ENCODE results near the gene GALNTL6. TPM values are rescaled to one million over a fixed set of nuclear protein-coding genes. Genes with fewer than 3 reads are reported as not detected.

GALNTL6 gene
- total RNA-seq, 1 donor from 2014 or later = not detected

DNA sequence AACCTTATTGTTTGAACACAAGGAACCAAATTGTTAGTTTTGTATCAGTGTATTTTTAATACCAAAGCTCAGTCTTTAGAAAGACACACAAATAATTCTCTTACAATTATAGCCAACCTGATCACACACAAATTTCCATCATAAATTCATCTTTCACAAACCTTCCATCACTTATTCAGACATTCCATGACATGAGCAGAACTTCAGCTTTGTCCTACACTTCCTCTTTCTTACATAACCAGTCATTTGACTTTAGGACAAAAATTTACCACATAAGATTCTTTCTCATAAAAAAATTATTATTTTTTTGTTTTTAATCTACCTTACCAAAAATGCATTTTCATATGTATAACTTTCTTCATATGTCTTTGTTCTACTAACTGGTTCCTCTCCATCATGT, 312.2 kb downstream of the GALNTL6 start:
- no peak for DNase-seq

DNA sequence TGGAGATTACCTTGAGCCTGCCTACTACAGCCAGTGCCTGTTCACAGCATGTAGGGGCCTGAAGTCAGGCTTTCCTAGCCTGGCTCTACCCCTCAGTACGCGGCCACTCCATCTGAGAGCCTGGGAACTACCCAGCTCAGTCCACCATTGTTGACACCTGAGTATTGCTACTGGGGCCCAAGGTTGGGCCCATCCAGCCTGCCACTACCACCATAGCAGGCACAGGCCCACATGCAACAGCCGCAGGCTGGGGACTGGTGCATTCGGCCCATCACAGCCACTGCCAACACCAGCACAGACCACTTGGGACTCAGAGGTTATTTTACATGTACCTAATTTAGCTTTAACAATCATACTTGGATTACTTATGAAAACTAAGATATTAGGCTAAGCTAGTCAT, 314.0 kb downstream of the GALNTL6 start:
- DNase-seq = no peak

DNA sequence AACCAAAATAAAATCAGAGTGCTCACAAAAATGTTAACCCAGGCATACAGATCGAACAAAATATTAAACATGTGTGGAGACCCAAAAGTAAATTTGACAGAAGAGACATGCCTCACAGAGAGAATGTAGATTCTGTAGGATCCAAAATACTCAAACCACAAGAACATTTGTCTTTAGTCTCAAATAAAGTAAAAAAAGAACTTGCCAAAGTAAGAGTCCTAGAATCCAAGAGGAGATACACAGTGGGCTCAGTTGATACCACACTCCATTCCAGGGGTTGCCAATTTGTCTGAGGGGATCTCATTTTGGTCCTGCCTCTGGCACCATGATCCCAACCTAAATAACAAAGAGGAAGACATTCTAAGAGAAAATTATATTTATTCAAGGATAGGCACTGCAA, 316.4 kb downstream of the GALNTL6 start:
- DNase-seq = no peak

DNA sequence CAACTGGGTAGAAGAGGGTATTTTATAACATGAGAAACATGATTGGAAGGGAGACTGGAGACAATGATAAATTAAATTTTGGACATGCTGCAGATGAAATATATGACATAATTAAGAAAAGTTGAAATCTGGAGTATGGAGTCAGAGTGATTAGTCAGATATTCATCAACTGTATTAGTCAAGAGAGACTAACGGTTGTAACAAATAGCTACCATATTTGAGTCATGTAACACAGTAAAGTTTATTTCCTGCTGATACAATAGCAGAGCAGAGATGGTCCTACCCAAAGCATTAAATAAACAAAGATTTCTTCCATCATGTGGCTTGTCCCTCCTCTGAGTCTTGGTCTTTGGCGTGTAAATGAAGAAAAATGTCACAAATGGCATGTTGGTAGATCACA, 321.3 kb downstream of the GALNTL6 start:
- no peak for DNase-seq

DNA sequence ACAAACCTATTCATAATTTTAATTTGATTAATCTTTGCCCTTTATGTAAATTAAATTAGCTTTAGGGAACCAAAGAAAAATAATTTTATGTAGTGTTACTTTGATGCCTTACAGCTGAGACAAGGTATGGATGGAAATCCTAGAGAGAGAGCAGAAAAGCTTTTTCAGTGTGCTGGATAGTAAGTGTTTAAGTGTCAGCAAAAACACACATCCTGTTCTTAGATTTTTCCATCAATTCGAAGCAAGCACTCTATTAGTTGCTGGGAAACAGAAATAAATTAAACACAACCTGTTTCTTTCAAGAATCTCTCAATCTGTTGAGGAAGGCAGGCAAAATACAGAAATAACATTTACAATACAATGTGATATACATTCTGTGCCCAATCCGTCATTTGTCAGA, 327.8 kb downstream of the GALNTL6 start:
- no peak for DNase-seq

DNA sequence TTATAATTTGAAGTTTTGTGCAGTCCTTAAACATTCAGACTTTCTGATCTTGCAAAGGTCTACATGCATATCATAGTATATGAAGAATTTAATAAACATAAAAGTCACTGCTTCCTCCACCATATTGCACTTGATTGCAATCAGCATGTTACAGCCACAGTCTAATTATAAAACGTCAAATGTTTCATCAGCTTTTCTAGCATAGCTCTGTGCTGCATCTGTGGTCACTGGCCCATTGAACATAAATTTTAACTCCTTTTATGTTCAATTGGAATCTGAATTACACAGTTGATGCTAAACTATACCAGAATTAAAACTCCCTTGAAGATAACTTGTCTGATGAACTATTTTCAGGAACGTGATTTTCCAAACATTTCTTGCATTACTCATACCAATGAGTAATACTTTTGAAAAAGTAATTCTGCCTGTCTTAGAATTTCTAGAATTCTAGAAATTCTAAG, 329.1 kb downstream of the GALNTL6 start:
- DNase-seq = no peak

DNA sequence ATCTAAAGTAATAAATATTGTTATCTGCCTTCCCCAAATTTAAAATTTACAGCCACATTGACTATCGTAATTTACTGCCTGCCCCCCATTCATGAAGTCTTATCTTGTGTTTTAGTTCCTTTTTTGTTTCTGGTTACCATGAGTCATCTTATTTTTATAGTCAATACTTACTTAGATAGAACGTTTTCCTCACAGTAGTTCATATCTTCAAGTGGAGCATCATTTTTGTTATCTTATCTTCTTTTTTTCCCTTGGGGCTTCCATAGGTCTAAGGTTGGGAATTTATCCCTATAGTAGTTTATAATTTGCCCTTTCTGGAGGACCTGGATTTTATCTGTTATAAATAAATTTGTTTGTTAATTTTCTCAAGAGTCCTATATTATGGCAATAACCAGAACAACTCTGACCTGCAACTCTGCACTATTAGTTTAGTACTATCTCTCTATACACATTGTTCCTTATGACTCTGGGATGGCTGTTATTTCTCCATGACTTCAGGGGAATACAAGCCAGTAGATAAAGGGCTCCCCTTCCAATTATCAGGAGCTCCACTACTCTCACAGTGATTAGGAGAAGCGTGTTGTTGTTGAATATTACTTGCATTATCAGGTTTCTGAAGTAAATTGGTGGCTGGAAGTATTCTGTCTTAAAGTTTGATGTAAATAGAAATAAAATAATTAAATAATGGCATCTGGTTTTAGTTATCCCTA, 330.6 kb downstream of the GALNTL6 start:
- DNase-seq = no peak

DNA sequence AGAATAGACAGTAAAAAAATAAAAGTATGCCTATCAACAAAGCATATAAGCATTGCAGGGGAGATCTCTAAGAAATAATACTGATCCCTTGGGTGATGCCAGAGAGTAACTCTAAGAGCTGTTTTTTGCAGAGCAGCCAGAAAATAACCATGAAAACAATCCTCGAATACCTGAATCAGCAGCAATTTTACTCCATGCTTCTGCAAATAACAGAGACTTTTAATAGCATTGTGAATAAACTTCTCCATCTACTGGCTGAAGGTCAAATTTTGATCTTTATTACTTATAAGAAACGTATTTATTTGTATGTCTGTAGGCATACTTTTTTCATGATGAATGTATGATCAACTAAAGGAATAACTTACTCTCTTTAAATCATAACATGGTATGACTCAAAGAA, 334.5 kb downstream of the GALNTL6 start:
- DNase-seq = no peak

DNA sequence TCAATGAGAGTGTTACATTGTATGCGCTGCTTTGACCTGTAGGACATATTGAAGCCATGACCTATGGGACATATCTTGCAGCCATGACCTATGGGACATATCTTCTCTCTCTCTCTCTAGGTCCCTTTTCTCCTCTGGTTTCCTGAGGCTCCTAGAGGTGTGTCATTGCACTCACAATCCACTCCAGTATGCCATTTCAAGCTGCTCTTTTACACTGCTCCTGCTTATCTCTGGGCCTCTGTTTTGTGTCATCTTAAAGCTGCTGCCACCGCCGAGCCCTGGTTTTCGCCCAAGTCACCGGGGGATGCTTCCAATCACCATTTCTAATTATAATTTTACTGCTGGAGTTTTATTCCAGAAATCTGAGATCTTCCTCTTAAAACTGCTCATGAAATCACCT, 336.1 kb downstream of the GALNTL6 start:
- no peak for DNase-seq

DNA sequence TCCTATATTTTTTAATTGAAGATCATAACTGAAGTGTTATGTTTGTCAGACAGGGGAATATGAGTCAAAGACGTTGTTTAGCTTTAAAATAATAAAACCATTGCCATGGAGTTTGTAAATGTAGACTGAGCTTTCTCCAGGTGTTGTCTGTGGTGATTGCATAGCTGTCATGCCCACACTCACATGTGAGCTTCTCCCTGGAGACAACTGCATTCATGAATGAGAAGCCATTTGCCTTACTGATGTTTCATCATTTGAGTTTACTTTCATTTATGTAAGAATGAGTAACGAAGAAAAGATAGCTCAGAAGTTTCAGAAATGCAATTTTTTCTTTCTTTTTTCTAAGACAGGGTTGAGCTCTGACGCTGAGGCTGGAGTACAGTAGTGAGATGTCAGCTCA, 339.1 kb downstream of the GALNTL6 start:
- DNase-seq = no peak

DNA sequence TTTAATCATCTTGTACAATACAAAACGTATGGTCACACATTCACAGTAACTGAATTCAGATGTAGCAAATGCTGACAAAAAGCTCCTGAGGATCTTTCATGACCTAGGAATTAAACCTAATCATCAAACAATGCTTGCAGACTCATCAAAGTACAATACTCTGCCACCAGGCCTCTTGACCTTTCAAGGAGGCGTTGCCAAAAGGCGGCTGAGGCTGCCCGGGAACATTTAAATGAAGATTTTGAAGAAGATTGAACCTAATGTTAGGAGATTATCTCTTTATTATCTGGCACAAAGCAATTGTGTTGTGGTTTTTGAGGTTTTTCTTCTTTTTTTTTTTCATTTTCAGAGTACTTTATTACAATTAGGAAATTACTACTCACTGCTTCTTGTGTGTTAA, 340.5 kb downstream of the GALNTL6 start:
- no peak for DNase-seq

DNA sequence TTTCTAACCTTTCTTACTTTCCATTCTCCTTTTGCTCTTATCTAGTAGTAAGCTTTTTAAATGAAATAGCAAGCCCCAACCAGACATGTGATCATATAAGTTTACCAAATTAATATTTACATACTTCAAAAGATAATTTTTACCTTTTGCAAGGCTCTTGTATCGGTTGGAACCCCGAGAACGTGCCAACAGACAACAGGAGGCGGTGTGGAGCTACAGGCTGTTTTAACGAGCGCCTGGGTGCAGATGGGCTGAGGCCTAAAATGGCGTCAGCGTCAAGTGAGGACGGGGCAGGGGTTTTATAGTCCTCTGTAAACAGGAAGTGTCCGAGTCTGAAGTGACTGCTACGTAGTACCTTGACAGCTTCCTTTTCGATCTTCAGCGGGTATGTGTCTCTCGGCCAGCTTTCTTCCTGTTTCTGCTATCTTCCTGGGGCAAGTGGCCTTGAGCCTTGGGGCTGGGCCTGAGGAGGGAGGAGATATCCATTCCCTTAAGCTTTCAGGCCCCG, 342.7 kb downstream of the GALNTL6 start:
- no peak for DNase-seq

DNA sequence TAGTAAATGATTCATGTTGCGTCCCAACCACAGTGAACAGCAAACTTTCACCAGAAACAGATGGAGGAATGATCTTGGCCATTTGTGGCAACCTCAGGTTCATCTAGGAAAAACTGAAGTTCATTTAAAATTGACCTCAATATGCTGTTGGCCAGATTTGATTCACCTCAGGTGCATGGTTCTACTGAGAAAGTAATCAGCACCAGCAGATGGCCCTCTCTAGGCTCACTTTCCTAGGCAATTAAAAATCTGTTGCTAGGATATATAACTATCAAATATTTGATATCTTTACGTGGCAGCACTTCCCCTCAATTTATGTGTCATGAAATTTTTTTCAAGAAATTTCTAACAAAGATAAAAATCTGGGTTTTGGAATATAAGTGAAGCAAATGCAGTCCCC, 344.7 kb downstream of the GALNTL6 start:
- no peak for DNase-seq

DNA sequence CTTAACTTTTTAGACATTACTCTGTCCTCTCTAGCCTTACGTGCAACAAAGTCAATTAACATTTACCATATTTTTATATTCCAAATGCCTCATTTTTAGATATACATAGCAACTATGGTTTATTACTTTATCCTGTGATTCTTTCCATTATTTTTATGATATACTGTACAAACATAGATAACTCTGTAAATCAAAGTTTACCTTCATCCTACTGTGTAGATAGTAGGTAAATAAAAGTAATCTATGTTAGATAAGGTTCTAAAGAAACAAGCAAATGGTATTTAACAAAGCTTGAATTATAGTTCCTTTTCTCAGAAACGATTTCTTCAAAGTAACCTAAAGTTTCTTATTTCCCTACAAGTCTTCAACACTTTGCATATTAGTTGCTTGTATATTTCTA, 350.0 kb downstream of the GALNTL6 start:
- DNase-seq = no peak

DNA sequence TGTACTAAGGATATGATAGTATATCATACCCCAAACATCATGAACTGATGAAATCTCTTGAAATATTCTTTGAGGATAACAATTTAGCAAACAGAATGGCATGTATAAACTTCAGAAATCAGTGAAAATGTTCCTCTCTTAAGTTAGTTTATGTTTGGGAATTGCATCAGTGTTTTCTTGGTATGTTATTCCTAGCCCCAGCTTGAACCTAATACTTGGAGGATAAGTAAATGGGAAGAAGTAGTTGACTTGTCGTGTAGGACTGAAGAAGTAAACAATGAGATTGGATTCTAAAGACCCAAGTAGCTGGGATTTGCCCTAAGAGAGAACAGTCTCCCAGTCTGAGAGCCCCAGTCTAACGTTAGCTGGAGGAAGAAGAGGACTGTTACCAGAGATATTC, 355.7 kb downstream of the GALNTL6 start:
- no peak for DNase-seq

DNA sequence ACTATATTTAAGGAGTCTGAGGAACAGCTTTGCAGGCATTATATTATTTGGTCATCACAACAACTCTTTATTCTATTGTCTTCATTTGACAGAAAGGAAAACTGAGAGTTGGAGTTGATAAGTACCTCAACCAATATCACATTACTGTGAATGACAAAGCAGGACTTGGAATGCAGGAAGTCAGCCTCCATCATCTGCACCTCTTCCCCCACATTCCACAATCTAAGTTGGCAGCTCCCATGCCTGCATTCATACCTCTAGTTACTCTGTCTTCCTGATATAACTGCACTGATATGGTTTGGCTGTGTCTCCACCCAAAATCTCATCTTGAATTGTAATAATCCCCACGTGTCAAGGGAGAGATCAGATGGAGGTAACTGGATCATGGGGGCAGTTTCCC, 356.7 kb downstream of the GALNTL6 start:
- no peak for DNase-seq

DNA sequence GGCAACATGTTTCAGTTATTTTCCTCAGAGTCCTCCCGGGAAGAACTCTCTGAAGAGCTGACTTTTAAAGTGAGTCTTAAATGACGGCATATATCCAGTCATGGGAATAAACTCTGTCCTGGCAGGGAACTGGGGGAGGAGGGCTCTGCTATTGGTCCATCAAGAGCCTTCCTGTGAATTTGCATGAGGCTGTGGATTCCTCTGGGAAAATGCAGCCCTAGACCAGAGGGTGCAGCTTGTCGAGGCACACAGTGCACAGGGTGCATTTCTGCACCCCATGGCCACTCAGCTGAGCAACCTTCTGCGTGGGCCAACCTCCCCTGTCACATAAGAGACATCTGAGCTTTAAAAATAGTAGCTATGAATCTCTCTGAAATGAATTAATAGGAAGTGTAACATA, 360.0 kb downstream of the GALNTL6 start:
- no peak for DNase-seq

DNA sequence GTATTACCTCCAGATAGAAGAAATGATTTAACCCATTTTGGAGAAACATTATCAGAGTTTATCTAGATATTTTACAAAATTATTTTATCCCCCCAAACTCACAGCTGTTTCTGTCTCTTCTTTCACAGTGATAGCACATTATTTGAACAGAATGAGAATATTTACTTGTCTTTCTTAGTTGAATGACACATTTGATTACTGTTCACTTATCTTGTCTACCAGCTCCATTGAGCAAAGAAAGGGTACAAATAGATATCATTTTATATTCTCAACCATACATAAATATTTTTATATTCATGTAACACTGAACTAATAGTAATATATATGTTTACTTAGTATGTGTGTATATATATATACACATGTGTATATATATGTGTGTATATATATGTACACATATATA, 364.2 kb downstream of the GALNTL6 start:
- no peak for DNase-seq

DNA sequence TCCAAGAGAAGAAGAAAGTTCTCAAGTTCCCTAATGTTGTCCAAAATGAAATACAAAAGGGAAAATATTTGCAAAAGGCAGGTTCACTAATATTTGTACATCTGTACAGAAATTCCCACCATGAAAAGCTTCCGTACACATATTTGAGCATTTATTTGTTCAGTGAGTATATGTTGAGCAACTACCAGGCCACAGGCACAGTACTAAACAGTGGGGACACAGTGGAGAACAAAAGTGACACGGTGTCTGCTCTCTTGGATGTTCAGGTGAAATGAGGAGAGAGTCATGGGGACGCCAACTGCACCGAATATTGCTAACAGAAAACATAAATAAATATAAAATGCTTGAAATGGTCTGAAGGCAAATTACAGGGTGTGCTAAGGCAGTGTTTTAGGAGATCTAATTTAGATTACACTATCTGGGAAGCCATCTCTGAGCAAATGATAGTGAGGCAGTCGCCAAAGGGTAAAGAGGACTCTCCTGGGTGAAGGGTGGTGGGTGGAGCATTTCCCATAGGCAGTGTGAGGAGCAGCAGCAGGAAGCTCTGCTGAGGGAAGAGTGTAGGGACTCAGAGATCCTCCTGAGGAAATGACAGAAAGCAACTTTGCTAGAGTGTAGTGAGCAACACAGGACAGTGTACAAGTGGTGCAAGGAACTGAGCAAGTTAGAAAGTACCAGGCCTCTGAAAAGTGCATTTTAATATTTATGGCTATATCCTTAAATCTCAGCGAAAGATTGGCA, 375.2 kb downstream of the GALNTL6 start:
- no peak for DNase-seq

DNA sequence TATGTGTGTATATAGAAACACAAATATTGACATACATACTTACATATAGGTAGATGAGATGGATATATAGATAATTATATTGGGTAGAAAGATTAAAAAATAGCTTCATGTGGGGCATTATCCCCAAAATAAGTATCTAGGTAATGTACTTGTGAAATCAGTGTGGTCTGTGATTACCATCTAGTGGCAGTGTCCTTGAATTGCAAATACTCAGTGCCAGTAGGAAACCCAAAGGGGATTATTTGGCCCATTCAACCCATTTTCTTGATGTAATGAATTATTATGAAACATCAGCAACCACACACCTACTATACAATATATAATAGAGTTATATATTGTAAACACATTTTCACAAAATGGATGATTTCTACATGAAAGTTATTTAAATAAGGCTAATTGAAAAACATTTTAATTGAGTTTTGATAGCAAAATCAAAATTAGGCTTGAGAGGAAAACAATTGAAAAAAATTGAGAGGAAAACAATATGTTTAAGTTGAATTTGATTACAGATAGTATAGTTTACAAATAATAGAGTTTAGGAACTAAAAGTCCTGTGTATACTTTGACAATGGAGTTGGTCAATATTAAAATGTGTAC, 389.4 kb downstream of the GALNTL6 start:
- DNase-seq = no peak

DNA sequence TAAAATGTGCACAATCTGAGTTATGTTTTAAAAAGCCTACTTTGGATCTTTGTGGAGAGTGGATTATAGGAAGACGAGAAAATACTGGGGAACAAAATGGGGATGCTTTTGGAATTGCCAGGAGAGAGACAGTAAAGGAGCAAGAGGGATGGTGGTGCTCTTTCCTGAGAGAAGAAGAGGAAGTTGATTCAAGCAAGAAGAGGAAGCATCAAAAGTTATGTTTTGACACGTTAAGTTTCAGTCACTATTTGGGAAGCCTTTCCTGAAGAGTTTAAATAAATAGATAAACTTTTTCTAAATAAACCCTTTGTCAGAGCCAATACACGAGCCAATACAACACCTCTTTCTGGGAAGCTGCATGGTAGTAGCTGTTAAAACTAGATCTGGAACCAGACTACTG, 394.1 kb downstream of the GALNTL6 start:
- DNase-seq = no peak

DNA sequence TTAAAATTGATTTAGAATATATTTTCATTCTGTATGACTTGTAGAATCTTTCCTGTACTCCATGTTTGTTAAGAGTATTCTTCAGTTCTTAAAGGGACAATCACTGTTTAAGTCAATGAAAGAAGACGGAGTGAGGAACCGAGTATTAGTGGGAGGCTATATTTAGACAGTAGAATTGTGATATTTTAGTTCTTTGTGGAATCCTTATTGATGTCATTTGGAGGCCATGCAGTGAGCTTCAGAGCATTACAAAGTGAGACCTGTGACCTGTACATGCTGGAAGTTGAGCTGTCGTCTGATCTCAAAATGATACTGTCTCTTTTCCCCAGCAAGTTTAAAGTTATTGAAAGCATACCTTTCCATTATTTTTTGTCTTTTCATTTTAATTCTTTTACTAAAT, 394.7 kb downstream of the GALNTL6 start:
- no peak for DNase-seq

DNA sequence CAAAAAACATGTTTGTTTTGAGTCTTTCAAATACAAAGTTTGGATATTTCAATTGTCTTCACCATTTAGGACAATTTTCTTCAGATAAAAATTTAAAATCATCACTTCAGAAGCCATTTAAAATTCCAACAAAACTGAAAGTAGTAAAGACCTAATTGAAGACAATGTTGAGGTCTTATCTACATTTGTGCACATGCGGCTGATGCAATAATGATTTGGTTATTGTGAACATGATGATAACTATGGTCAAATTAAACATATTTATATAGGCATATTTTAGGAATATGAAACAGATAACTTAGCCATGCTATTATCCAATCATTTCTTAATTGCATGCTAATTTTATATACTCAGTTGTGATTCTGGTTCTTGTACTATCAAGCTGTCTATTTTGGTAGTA, 407.5 kb downstream of the GALNTL6 start:
- DNase-seq = no peak

DNA sequence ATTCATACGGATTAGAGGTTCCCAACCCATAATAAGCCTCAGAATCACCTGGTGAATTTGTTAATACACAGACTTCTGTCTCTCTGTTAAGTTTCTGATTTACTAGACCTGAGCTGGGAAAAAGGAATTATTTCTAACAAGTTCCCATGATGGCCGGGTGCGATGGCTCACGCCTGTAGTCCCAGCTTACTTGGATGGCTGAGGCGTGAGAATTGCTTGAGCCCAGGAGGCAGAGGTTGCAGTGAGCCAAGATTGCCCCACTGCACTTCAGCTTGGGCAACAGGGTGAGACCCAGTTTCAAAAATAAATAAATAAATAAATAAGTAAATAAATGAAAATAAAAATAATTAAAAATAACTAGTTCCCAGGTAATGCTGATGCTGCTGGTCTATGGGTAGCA, 412.3 kb downstream of the GALNTL6 start:
- DNase-seq = no peak

Measured in dermis blood vessel endothelial cell (primary cell).